Omental fat pad (tissue), 4 donors: ENCODE data around the gene DNPEP. TPM values are rescaled to one million over a fixed set of nuclear protein-coding genes. Genes with fewer than 3 reads are reported as not detected.

Experiments used
- ATAC-seq: fragments of 150-250 bp; one replicate; pipeline ENCODE4 v1.9.1; 2016; ENCODE audit warnings: mild to moderate bottlenecking, moderate library complexity; ENCODE audit not compliant: low FRiP score
- DNase-seq: peaks from one replicate; pipeline ENCODE4 v3.0.0-alpha.2; 2019; ENCODE audit warnings: low spot score
- total RNA-seq, 4 donors: library from RNA; depleted of rRNA; stranded (reverse); fragments of >200 nt; gene quantifications; one replicate each; pipeline ENCODE4 v1.1.0, GENCODE V29; 2016
- TF ChIP-seq, protein P1 (sequence below), 3 donors: fragments of 450-650 bp; IDR thresholded peaks; one replicate each; pipeline ENCODE4 v1.5.1; 2016 to 2017; ENCODE audit warnings: antibody characterized with exemption in 3 of 3, mild to moderate bottlenecking in 3 of 3, moderate library complexity in 2 of 3

The DNPEP gene
- total RNA-seq, 4 donors from 2014 or later: 58.4 to 97.4 (median 85.7) TPM

- TF ChIP-seq, protein P1, sequence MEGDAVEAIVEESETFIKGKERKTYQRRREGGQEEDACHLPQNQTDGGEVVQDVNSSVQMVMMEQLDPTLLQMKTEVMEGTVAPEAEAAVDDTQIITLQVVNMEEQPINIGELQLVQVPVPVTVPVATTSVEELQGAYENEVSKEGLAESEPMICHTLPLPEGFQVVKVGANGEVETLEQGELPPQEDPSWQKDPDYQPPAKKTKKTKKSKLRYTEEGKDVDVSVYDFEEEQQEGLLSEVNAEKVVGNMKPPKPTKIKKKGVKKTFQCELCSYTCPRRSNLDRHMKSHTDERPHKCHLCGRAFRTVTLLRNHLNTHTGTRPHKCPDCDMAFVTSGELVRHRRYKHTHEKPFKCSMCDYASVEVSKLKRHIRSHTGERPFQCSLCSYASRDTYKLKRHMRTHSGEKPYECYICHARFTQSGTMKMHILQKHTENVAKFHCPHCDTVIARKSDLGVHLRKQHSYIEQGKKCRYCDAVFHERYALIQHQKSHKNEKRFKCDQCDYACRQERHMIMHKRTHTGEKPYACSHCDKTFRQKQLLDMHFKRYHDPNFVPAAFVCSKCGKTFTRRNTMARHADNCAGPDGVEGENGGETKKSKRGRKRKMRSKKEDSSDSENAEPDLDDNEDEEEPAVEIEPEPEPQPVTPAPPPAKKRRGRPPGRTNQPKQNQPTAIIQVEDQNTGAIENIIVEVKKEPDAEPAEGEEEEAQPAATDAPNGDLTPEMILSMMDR (IDR thresholded peaks at IDR 0.05): no peak
- DNase-seq (no peak), ATAC-seq (no peak)
Measured at GRCh38 chr2:219419012-219419324, 31.3 kb upstream of the DNPEP start.

GRCh38 chr2:219418155-219419011 is 30.7 kb upstream of the DNPEP start, which contains the start of gene DES:
DES (plus strand) TSS chr2:219418377; CDS start chr2:219418463, 86 bp downstream.
- ATAC-seq (peak; percentile 62), DNase-seq (no peak)

GRCh38 chr2:219417374-219417773 is 29.7 kb upstream of the DNPEP start:
- TF ChIP-seq, protein P1 (IDR thresholded peaks at IDR 0.05): no peak
- no peak for DNase-seq

More at GRCh38 chr2:219418155-219419011, 30.7 kb upstream of the DNPEP start, which contains the start of gene DES:
- TF ChIP-seq, protein P1 (IDR thresholded peaks at IDR 0.05): peak in 1 of 3 donors; percentile 10

DNA sequence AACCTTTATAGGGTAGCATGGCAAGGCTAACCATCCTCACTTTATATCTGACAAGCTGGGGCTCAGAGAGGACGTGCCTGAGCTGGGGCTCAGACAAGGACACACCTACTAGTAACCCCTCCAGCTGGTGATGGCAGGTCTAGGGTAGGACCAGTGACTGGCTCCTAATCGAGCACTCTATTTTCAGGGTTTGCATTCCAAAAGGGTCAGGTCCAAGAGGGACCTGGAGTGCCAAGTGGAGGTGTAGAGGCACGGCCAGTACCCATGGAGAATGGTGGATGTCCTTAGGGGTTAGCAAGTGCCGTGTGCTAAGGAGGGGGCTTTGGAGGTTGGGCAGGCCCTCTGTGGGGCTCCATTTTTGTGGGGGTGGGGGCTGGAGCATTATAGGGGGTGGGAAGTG is 29.2 kb upstream of the DNPEP start:
- ATAC-seq: no peak
- no peak for DNase-seq
- TF ChIP-seq, protein P1 (IDR thresholded peaks at IDR 0.05): no peak

More at GRCh38 chr2:219417374-219417773, 29.7 kb upstream of the DNPEP start:
- ATAC-seq: peak; percentile 51

DNA sequence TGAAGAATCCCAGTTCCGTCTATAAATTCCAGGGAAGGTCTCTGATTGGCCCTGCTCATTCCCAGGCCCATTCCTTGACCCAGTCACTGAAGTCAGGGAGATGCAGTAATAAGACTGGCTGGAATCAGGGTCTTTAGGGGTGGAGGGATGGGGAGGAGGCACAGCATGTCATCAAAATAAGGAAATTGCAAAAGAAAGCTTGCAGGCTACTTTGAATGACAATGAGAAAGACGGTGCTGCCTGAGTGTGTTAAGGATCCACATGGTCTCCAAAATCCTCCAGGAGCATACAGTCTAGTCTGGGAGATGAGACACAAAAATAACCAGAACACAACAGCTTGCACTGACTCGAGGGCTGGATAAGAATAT is 28.5 kb upstream of the DNPEP start:
- DNase-seq (no peak), ATAC-seq (no peak)

GRCh38 chr2:219415580-219416234 is 28.0 kb upstream of the DNPEP start:
- DNase-seq (no peak), ATAC-seq (no peak)
- TF ChIP-seq, protein P1 (IDR thresholded peaks at IDR 0.05): no peak

More for the DNA sequence above, 28.5 kb upstream of the DNPEP start:
- TF ChIP-seq, protein P1 (IDR thresholded peaks at IDR 0.05): no peak
